ENCODE results near the gene RCAN2.

GRCh38 chr6:46255528-46255927, 235.7 kb downstream of the RCAN2 start:
- TF ChIP-seq CTCF (IDR thresholded peaks at IDR 0.05; ENCODE audit: poor library complexity, severe bottlenecking) (no peak), EP300 (conservative IDR thresholded peaks at IDR 0.05; ENCODE audit: poor library complexity, severe bottlenecking) (no peak), REST (IDR thresholded peaks at IDR 0.05; ENCODE audit: borderline replicate concordance) (no peak), EZH2 (IDR thresholded peaks at IDR 0.05; ENCODE audit: borderline replicate concordance, insufficient read depth, low read length, poor library complexity, severe bottlenecking) (no peak), POLR2AphosphoS5 (IDR thresholded peaks at IDR 0.05) (no peak)
